Stimulated activated CD4-positive, alpha-beta T cell treated with anti-CD3 and anti-CD28 coated beads, Interleukin-4, amount 100 ng/mL, for 48 hours (primary cell): ENCODE measurements around the gene REP15.
A peak's percentile ranks its signal among the peaks of the same experiment; 100 is the strongest.
"Not testable (repeated sequence)": the region's sequence is repeated elsewhere in the genome, so short reads cannot be mapped to it uniquely, and the experiment has no call there.

Experiments
- DNase-seq, 2 donors: peaks; one replicate each; pipeline ENCODE4 v3.0.0-alpha.2; 2020; ENCODE audit warnings: low read depth in 2 of 2

The REP15 gene

GRCh38 chr12:27696293-27696652 is at the start of gene REP15:
REP15 (plus strand) TSS chr12:27696447; CDS start chr12:27696563, 116 bp downstream.
- DNase-seq, result no peak

GRCh38 chr12:27650011-27650410 is 46.2 kb upstream of the REP15 start:
- no peak for DNase-seq

GRCh38 chr12:27651201-27651600 is 45.0 kb upstream of the REP15 start:
- DNase-seq, result no peak

- no peak for DNase-seq
Observed at GRCh38 chr12:27652174-27652763, 44.0 kb upstream of the REP15 start.

- no peak for DNase-seq
Observed at GRCh38 chr12:27653661-27654060, 42.6 kb upstream of the REP15 start.

- not testable (repeated sequence) for DNase-seq
Observed at GRCh38 chr12:27655476-27655875, 40.8 kb upstream of the REP15 start.

- DNase-seq, result no peak
Observed at GRCh38 chr12:27657296-27657695, 39.0 kb upstream of the REP15 start.

GRCh38 chr12:27665704-27666103 is 30.5 kb upstream of the REP15 start:
- DNase-seq, result no peak

GRCh38 chr12:27666510-27666909 is 29.7 kb upstream of the REP15 start:
- no peak for DNase-seq

GRCh38 chr12:27667540-27667939 is 28.7 kb upstream of the REP15 start:
- peak in 1 of 2 donors; percentile 4 for DNase-seq

- no peak for DNase-seq
Observed at GRCh38 chr12:27672051-27672450, 24.2 kb upstream of the REP15 start.

GRCh38 chr12:27672643-27673042 is 23.6 kb upstream of the REP15 start:
- no peak for DNase-seq

GRCh38 chr12:27673101-27673718 is 23.0 kb upstream of the REP15 start:
- DNase-seq, result no peak

GRCh38 chr12:27674989-27675388 is 21.3 kb upstream of the REP15 start:
- no peak for DNase-seq

- DNase-seq, result no peak
Observed at GRCh38 chr12:27680619-27681018, 15.6 kb upstream of the REP15 start.

GRCh38 chr12:27682534-27682933 is 13.7 kb upstream of the REP15 start:
- DNase-seq, result no peak

GRCh38 chr12:27685274-27685673 is 11.0 kb upstream of the REP15 start:
- DNase-seq, result no peak

GRCh38 chr12:27686147-27686546 is 10.1 kb upstream of the REP15 start:
- DNase-seq, result no peak

GRCh38 chr12:27688671-27689070 is 7.6 kb upstream of the REP15 start:
- DNase-seq, result no peak

- no peak for DNase-seq
Observed at GRCh38 chr12:27689558-27690180, 6.6 kb upstream of the REP15 start.

GRCh38 chr12:27693403-27693802 is 2.8 kb upstream of the REP15 start:
- no peak for DNase-seq

GRCh38 chr12:27695556-27696292 is 523 bp upstream of the REP15 start:
- no peak for DNase-seq
